22Rv1 (cell line): ENCODE measurements around the gene GPC6.

Experiments
- H3K27ac ChIP-seq: fragments of 450-650 bp; 2 replicates; pipeline ENCODE4 v1.5.1; 2017
- ZFX ChIP-seq: fragments of 450-650 bp; IDR thresholded peaks from 2 replicates; pipeline ENCODE4 v1.6.1; 2017; ENCODE audit warnings: antibody characterized with exemption, borderline replicate concordance
- TF ChIP-seq, protein P1 (sequence below): fragments of 450-650 bp; IDR thresholded peaks from 2 replicates; pipeline ENCODE4 v1.5.1; 2017; ENCODE audit warnings: mild to moderate bottlenecking

Gene GPC6

DNA sequence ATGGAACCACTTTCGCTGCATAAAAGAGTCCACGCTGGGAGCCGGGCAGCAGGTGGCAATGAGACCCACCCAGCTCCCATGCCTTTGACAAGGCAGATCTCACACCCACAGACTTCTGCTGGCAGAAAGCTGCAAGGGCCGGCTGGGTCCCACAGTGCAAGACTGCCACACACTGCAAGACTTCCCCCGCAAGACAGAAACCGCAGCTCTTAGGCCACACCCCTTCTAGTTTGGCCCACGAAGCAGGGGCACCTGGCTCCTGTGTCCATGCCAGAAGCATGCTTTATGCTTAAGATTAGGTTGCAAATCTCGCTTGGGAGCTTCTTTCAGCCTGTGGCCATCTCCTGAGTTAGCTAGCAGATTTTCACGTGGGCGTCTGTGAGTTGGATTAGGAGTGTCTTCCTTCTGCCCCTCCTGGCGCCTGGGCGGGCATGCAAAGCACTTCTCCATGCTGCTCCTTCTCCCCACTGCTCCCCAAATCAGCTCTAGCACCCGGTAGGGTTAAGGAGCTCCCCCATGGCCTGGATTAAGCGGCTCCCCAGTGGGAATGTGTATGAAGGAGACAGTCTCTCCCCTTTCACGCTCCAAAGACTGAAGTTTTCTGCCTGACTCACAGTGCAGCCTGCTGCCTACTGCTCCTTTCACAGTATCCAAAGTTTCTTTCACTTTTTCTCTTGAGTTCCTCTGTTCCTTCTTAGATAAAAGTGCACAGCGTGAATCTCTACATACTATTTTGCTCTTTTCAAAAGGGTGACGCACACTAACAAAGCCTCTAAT lies 17.7 kb downstream of the GPC6 start:
- no peak overlapping the region for H3K27ac ChIP-seq

DNA sequence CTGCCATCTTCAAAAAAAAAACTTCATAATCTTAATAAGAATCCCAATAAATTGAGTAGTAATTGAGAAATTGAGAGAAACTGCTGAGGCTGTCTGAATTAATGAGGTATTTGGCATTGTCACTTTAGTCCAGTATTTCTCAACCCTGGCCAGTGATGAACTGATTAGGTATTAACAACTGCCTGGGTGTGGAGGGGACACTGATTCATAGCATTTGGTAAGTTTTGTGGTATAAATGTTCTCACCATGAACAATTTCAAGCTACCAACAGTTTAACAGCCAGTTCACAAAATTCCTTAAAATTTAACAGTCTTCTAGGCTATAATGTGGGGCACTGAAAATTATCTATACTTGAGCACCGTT lies 18.3 kb downstream of the GPC6 start:
- TF ChIP-seq, protein P1, sequence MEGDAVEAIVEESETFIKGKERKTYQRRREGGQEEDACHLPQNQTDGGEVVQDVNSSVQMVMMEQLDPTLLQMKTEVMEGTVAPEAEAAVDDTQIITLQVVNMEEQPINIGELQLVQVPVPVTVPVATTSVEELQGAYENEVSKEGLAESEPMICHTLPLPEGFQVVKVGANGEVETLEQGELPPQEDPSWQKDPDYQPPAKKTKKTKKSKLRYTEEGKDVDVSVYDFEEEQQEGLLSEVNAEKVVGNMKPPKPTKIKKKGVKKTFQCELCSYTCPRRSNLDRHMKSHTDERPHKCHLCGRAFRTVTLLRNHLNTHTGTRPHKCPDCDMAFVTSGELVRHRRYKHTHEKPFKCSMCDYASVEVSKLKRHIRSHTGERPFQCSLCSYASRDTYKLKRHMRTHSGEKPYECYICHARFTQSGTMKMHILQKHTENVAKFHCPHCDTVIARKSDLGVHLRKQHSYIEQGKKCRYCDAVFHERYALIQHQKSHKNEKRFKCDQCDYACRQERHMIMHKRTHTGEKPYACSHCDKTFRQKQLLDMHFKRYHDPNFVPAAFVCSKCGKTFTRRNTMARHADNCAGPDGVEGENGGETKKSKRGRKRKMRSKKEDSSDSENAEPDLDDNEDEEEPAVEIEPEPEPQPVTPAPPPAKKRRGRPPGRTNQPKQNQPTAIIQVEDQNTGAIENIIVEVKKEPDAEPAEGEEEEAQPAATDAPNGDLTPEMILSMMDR, result no peak
- TF ChIP-seq ZFX, result no peak
- H3K27ac ChIP-seq, result no peak overlapping the region

More for the DNA sequence above, 17.7 kb downstream of the GPC6 start:
- TF ChIP-seq, protein P1, result no peak
- TF ChIP-seq ZFX, result no peak

DNA sequence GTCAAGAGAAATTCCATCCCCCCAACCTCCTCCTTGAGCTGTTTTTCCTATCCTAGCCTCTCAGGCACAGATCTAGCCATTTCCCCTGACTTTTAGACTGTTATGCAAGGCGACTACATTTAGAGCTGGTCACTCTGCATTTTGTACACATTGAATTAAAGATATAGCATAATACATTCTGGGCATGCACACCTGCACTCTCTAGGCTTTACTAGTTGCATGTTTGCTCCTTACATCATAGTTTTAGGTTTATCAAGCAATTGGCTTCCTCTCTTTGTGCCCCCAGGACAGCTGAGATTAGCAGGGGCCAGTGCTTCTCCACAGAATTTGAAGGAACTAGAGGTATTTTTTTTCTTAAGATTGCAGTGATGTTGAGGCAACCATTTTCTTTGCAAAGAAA lies 19.5 kb downstream of the GPC6 start:
- TF ChIP-seq, protein P1, result no peak
- TF ChIP-seq ZFX, result no peak
- no peak overlapping the region for H3K27ac ChIP-seq

DNA sequence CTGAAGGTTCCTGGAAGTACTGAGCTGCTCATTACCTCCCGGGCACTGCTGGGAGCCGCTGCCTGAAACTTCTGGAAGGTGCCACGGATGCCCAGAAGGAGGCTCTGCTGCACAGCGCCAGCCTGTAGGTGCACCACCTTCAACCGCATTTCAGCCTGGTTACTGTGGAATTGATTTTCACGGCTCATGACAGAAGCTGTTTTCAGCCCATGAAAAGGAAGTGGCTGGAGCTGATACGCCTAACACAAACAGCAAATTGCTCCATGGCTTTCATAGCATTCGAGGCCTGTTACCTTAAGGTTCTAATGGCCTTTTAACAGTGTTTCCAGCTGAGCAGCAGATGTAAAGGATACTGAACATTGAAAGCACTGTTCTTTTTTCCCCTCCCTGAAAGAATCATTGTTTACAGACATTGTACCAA lies 22.0 kb downstream of the GPC6 start:
- TF ChIP-seq ZFX, result no peak
- TF ChIP-seq, protein P1, result peak; percentile 71
- peak overlapping the region; percentile 12; the same call in 1 of the 2 replicates for H3K27ac ChIP-seq

DNA sequence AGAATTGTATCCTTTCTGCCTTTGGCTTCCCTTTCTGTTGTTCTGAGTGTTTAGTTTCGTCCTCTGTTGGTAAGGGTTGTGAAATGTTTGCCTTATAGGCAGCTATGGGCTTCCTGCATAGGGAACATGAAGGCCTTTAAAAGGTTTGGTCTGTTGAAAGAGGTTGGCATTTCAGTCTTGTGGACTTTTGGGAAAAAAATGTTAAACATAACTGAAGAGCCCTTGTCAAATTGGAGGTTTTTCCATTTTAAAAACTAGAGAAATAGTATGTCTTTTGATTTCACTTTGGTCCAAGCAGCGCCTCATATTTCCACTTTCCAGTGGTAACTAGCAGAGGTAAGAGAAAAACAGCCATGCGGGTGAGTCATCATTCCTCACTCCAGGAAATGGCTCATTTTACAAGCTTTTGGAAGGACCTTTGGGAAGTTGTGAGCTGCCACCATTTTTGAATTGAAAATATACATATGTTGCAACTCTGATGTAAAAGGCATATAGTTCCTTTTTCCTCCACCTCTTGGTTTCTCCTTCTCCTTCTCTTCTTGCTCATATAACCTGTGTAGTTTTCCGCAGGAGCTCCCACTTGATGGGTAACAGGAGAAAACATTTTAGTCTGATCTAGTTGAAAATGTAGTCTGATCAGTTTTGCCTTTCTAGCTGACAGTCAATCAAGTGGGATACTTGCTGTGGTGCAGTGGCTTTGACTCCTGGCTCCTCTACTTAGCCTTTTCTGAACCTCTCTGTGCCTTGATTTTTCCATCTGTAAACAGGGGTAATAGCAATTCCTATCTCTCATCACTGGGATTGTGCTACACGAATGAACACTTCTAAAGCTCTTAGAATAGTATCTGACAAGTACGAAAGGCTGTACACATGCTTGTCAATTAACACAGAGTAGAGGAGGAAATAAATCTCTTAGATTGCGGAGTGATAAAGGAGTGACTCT lies 23.0 kb downstream of the GPC6 start:
- TF ChIP-seq, protein P1, result no peak
- no peak for TF ChIP-seq ZFX
- H3K27ac ChIP-seq, result peak overlapping the region; percentile 12; the same call in 1 of the 2 replicates

DNA sequence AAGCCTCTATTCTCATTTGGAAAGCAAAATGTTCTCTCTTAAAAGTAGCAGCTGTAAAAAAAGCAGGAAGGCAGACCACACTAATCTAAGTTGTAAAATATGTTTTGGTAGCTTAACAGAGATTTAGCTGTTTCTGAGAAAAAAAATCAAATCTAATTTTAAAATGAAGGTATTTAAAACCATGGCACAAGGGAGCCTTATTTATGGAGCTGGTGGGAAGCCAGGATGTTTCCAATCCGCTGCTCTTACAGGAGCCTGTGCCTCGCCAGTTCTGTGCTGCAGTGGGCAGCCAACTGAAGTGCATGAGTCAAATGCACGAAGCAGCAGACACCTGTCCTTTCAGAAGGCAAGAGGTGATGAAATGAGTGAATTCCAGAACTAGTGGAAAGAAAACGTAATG lies 28.2 kb downstream of the GPC6 start:
- H3K27ac ChIP-seq, result no peak overlapping the region
- no peak for TF ChIP-seq ZFX
- TF ChIP-seq, protein P1, result no peak
